GM19452 (cell line): ENCODE results near the gene HDAC4.

Experiments used
- ATAC-seq: cut with Tn5 transposase; IDR thresholded peaks from one replicate; pipeline ENCODE4 v1.9.1; 2021; ENCODE audit not compliant: unreplicated experiment

Gene HDAC4

GRCh38 chr2:239329972-239330572 lies 70.7 kb downstream of the HDAC4 start:
- no peak for ATAC-seq

- no peak for ATAC-seq
Measured at GRCh38 chr2:239329284-239329971, 71.4 kb downstream of the HDAC4 start.

GRCh38 chr2:239328351-239329191 lies 72.2 kb downstream of the HDAC4 start:
- ATAC-seq = no peak

- ATAC-seq = peak; percentile 19
Measured at GRCh38 chr2:239327536-239328350, 73.1 kb downstream of the HDAC4 start.

- peak; percentile 60 for ATAC-seq
Measured at GRCh38 chr2:239326831-239327535, 73.8 kb downstream of the HDAC4 start.

GRCh38 chr2:239324456-239324855 lies 76.4 kb downstream of the HDAC4 start:
- no peak for ATAC-seq

- no peak for ATAC-seq
Measured at GRCh38 chr2:239323447-239323846, 77.4 kb downstream of the HDAC4 start.

- ATAC-seq = no peak
Measured at GRCh38 chr2:239322416-239323086, 78.3 kb downstream of the HDAC4 start.

- ATAC-seq = no peak
Measured at GRCh38 chr2:239321596-239322415, 79.0 kb downstream of the HDAC4 start.

GRCh38 chr2:239318790-239319661 lies 81.8 kb downstream of the HDAC4 start:
- ATAC-seq = no peak

- no peak for ATAC-seq
Measured at GRCh38 chr2:239318151-239318611, 82.6 kb downstream of the HDAC4 start.

- no peak for ATAC-seq
Measured at GRCh38 chr2:239316562-239317465, 84.0 kb downstream of the HDAC4 start.

- ATAC-seq = no peak
Measured at GRCh38 chr2:239315308-239315707, 85.5 kb downstream of the HDAC4 start.

GRCh38 chr2:239313776-239314175 lies 87.0 kb downstream of the HDAC4 start:
- no peak for ATAC-seq

GRCh38 chr2:239312741-239313667 lies 87.8 kb downstream of the HDAC4 start:
- no peak for ATAC-seq

- no peak for ATAC-seq
Measured at GRCh38 chr2:239312081-239312511, 88.7 kb downstream of the HDAC4 start.
